HCT116 (cell line): Measurements from ENCODE around the gene PRDM11. TPM values are rescaled to one million over a fixed set of nuclear protein-coding genes. Genes with fewer than 3 reads are reported as not detected.

Source experiments
- ATAC-seq: fragments of 200-7000 bp; cut with Tn5 transposase; 2 replicates; pipeline ENCODE4 v1.9.1; 2020; ENCODE audit warnings: mild to moderate bottlenecking, moderate library complexity
- BruUV-seq: library from RNA; stranded (reverse); fragments of 400-500 nt; replicated peaks from 2 replicates; lab custom pipeline; 2021; lab: Mats Ljungman, UMichigan
- CTCF ChIA-PET: fragments of 300-600 bp; sonication (Branson Sonifier 250); formaldehyde crosslinking; loops from one replicate; lab custom pipeline; 2021; ENCODE audit warnings: antibody characterized with exemption; lab: Charles Lee
- POLR2A ChIA-PET: fragments of 300-600, 350-600 bp; sonication (Branson Sonifier 250); formaldehyde crosslinking; loops from one replicate; lab custom pipeline; 2021; ENCODE audit warnings: antibody characterized with exemption; lab: Charles Lee
- RAD21 ChIA-PET, 2 experiments: fragments of 300-600 bp; sonication (Branson Sonifier 250); formaldehyde crosslinking; loops; one replicate each; lab custom pipeline; 2023; ENCODE audit warnings: low total read pairs in 2 of 2; ENCODE audit not compliant: uncharacterized antibody in 2 of 2, unreplicated experiment in 2 of 2, low non-redundant PET in 1 of 2; lab: Charles Lee
- DNase-seq: peaks from one replicate; pipeline ENCODE4 v3.0.0-alpha.2; 2010; ENCODE audit warnings: low read depth, low spot score
- H2AFZ ChIP-seq: fragments of 200-600 bp; shearing (Covaris generic), sonication (generic); 2 replicates; pipeline ENCODE4 v1.6.1; 2017; ENCODE audit warnings: low read depth, mixed run types, mixed read lengths, antibody characterized with exemption, low read length; ENCODE audit not compliant: poor library complexity, severe bottlenecking
- H3K27ac ChIP-seq: 2 replicates; pipeline ENCODE4 v1.5.1; 2012; ENCODE audit warnings: low read depth, low read length
- H3K27me3 ChIP-seq: fragments of 200-600 bp; sonication (generic); 2 replicates; pipeline ENCODE4 v1.6.1; 2016; ENCODE audit warnings: mixed run types, low read length, mixed read lengths; ENCODE audit not compliant: insufficient read depth
- H3K36me3 ChIP-seq, 2 experiments: fragments of 200-500 bp in 1 of 2; fragments of 200-600 bp in 1 of 2; sonication (Bioruptor generic) in 1 of 2; sonication (generic) in 1 of 2; 2 replicates each; pipeline versions ENCODE4 v1.5.1 to v1.6.1; 2014 to 2016; ENCODE audit warnings: low read length in 2 of 2, inconsistent platforms in 1 of 2, mixed read lengths in 1 of 2, mixed run types in 1 of 2; ENCODE audit not compliant: insufficient read depth in 2 of 2, control insufficient read depth in 1 of 2
- H3K4me1 ChIP-seq, 2 experiments: fragments of 200-600 bp in 1 of 2; sonication (generic) in 1 of 2; 2 replicates each; pipeline versions ENCODE4 v1.5.1 to v1.6.1; 2012 to 2017; ENCODE audit warnings: low read length in 2 of 2, inconsistent platforms in 1 of 2, mild to moderate bottlenecking in 1 of 2, mixed read lengths in 1 of 2, mixed run types in 1 of 2, moderate library complexity in 1 of 2; ENCODE audit not compliant: insufficient read depth in 2 of 2, control insufficient read depth in 1 of 2
- H3K4me2 ChIP-seq: fragments of 200-600 bp; sonication (generic); 2 replicates; pipeline ENCODE4 v1.6.1; 2017; ENCODE audit warnings: mixed run types, low read length, mixed read lengths
- H3K4me3 ChIP-seq, 2 experiments: fragments of 200-600 bp in 1 of 2; sonication (generic) in 1 of 2; replicated peaks in 1 of 2; 2 replicates each; pipeline ENCODE4 v1.5.1; 2011 to 2016; ENCODE audit warnings: low read length in 2 of 2, control low read depth in 1 of 2, low read depth in 1 of 2, mild to moderate bottlenecking in 1 of 2, mixed read lengths in 1 of 2, mixed run types in 1 of 2
- H3K79me2 ChIP-seq: fragments of 200-600 bp; sonication (generic); 2 replicates; pipeline ENCODE4 v1.6.1; 2017; ENCODE audit warnings: mild to moderate bottlenecking, mixed run types, low read length, moderate library complexity, mixed read lengths; ENCODE audit not compliant: insufficient read depth
- H3K9ac ChIP-seq: fragments of 200-600 bp; sonication (generic); 2 replicates; pipeline ENCODE4 v1.6.1; 2016; ENCODE audit warnings: low read length, mixed read lengths
- H3K9me2 ChIP-seq: fragments of 200-600 bp; sonication (generic), shearing (Covaris generic); 2 replicates; pipeline ENCODE4 v1.6.1; 2017; ENCODE audit warnings: mixed run types, mild to moderate bottlenecking, moderate library complexity; ENCODE audit not compliant: insufficient read depth
- H3K9me3 ChIP-seq, 2 experiments: fragments of 200-500 bp in 1 of 2; fragments of 200-600 bp in 1 of 2; sonication (Bioruptor generic) in 1 of 2; sonication (generic) in 1 of 2; 2 replicates each; pipeline ENCODE4 v1.6.1; 2014 to 2017; ENCODE audit warnings: low read length in 2 of 2, mixed read lengths in 2 of 2, inconsistent platforms in 1 of 2, low read depth in 1 of 2, mild to moderate bottlenecking in 1 of 2, mixed run types in 1 of 2, moderate library complexity in 1 of 2; ENCODE audit not compliant: control insufficient read depth in 1 of 2, insufficient read depth in 1 of 2
- H4K20me1 ChIP-seq: fragments of 200-600 bp; sonication (generic), shearing (Covaris generic); 2 replicates; pipeline ENCODE4 v1.6.1; 2017; ENCODE audit warnings: mixed run types, mild to moderate bottlenecking, moderate library complexity; ENCODE audit not compliant: insufficient read depth
- CBX3 ChIP-seq: IDR thresholded peaks from 2 replicates; pipeline ENCODE4 v1.6.1; 2012; ENCODE audit warnings: low read depth
- CEBPB ChIP-seq: IDR thresholded peaks from 2 replicates; pipeline ENCODE4 v1.6.1; 2012; ENCODE audit warnings: low read depth
- ELF1 ChIP-seq: IDR thresholded peaks from 2 replicates; pipeline ENCODE4 v1.6.1; 2012; ENCODE audit warnings: low read depth, borderline replicate concordance
- EZH2 ChIP-seq: fragments of 200-600 bp; sonication (generic); IDR thresholded peaks from 2 replicates; pipeline ENCODE4 v1.6.1; 2017; ENCODE audit warnings: antibody characterized with exemption, mixed run types
- FOSL1 ChIP-seq: IDR thresholded peaks from 2 replicates; pipeline ENCODE4 v1.6.1; 2012; ENCODE audit warnings: low read depth
- JUND ChIP-seq: IDR thresholded peaks from 2 replicates; pipeline ENCODE4 v1.6.1; 2012
- MAX ChIP-seq: IDR thresholded peaks from 2 replicates; pipeline ENCODE4 v1.6.1; 2012
- POLR2A ChIP-seq: IDR thresholded peaks from 2 replicates; pipeline ENCODE4 v1.7.0; 2011; ENCODE audit warnings: borderline replicate concordance; ENCODE audit not compliant: insufficient read depth, insufficient read length; ENCODE audit errors: extremely low read depth
- RAD21 ChIP-seq: IDR thresholded peaks from 2 replicates; pipeline ENCODE4 v1.6.1; 2012; ENCODE audit warnings: low read depth, mild to moderate bottlenecking
- SP1 ChIP-seq: IDR thresholded peaks from 2 replicates; pipeline ENCODE4 v1.6.1; 2012; ENCODE audit warnings: low read depth
- TCF7L2 ChIP-seq: IDR thresholded peaks from 2 replicates; pipeline ENCODE4 v1.7.0; 2011; ENCODE audit warnings: borderline replicate concordance, inconsistent platforms; ENCODE audit not compliant: insufficient read depth, insufficient read length; ENCODE audit errors: extremely low read depth
- YY1 ChIP-seq: IDR thresholded peaks from 2 replicates; pipeline ENCODE4 v1.6.1; 2011; ENCODE audit warnings: low read length, low read depth, moderate library complexity, mild to moderate bottlenecking; ENCODE audit not compliant: insufficient replicate concordance; ENCODE audit errors: extremely low read depth
- ZFX ChIP-seq: fragments of 450-650 bp; IDR thresholded peaks from 2 replicates; pipeline ENCODE4 v1.6.1; 2017
- ZNF274 ChIP-seq: fragments of 200-500 bp; sonication (Bioruptor generic); IDR thresholded peaks from 2 replicates; pipeline ENCODE4 v1.6.1; 2014; ENCODE audit warnings: mild to moderate bottlenecking, low read depth, low read length, inconsistent platforms
- intact Hi-C: fragments of 100-400 bp; cut with micrococcal nuclease; formaldehyde crosslinking; loops from 2 replicates; pipeline ENCODE4 v1.10.0; 2022
- total RNA-seq: library from RNA; stranded (reverse); gene quantifications from one replicate; pipeline ENCODE4 v1.2.1, GENCODE V29; 2021; ENCODE audit not compliant: unreplicated experiment

PRDM11 gene
- total RNA-seq, 1 experiment from 2014 or later = 9.3 TPM

- RAD21 ChIA-PET = interaction anchor here in 1 of 2 experiments (1.2 kb wide), 1 partner anchor 71 kb away, joined by 4 read pairs; no protein-coding TSS in a partner anchor
- Histone ChIP-seq H3K79me2 (no peaks in the 10 kb centered on the region), H3K9ac (peak overlapping the region; percentile 75), H3K36me3 (no peaks in the 10 kb centered on the region), H3K27me3 (no peaks in the 10 kb centered on the region), H3K9me2 (no peaks in the 10 kb centered on the region), H3K9me3 (no peaks in the 10 kb centered on the region), H3K4me3 (peak overlapping the region; percentile 44 to 56), H3K27ac (peak overlapping the region; percentile 82), H2AFZ (no peak overlapping the region), H3K4me1 (peaks cover 27 to 28% of the 10 kb centered on the region in 2 experiments), H3K4me2 (peak overlapping the region; percentile 89), H4K20me1 (no peaks in the 10 kb centered on the region)
- POLR2A ChIA-PET = no interaction called here
- ATAC-seq (peak; percentile 42), DNase-seq (no peak)
- intact Hi-C loops = loop anchor here (10.0 kb wide), 1 partner anchor 73 kb away; no protein-coding TSS in a partner anchor
- BruUV-seq = TSS peak; percentile 48
- CTCF ChIA-PET = interaction anchor here (0.5 to 2.0 kb wide), 4 partner anchors 8 to 590 kb away, joined by 3 to 9 read pairs (median 3); no protein-coding TSS in a partner anchor
- peak; percentile 18; the same call in 1 of the 2 replicates for TF ChIP-seq ZFX
- no peak for TF ChIP-seq RAD21
These were observed 34.9 kb downstream of the PRDM11 start for GRCh38 chr11:45181193-45181888.

- no peak for DNase-seq
- Histone ChIP-seq H3K9ac (no peak overlapping the region), H3K9me2 (no peaks in the 10 kb centered on the region), H3K4me1 (peaks cover 26 to 27% of the 10 kb centered on the region in 2 experiments), H3K27ac (peak overlapping the region; percentile 82; the same call in 1 of the 2 replicates), H2AFZ (no peak overlapping the region), H3K27me3 (no peaks in the 10 kb centered on the region), H3K4me3 (peak overlapping the region in 1 of 2 experiments; percentile 56; a peak in 2 of 4 replicates), H3K9me3 (no peaks in the 10 kb centered on the region), H3K4me2 (peak overlapping the region; percentile 89), H3K36me3 (no peaks in the 10 kb centered on the region), H4K20me1 (no peaks in the 10 kb centered on the region), H3K79me2 (no peaks in the 10 kb centered on the region)
- POLR2A ChIA-PET = no interaction called here
- no peak for ATAC-seq
- intact Hi-C loops = loop anchor here (10.0 kb wide), 1 partner anchor 73 kb away; no protein-coding TSS in a partner anchor
- CTCF ChIA-PET = interaction anchor here (1.4 to 2.0 kb wide), 3 partner anchors 9 to 71 kb away, joined by 4 to 9 read pairs (median 4); no protein-coding TSS in a partner anchor
- RAD21 ChIA-PET = no interaction called here
- no TSS peak for BruUV-seq
- TF ChIP-seq CBX3 = no peak
- no peak for TF ChIP-seq EZH2
- no peak for TF ChIP-seq TCF7L2
- TF ChIP-seq MAX = no peak
- TF ChIP-seq SP1 = no peak
- TF ChIP-seq JUND = no peak
- TF ChIP-seq POLR2A = no peak
- TF ChIP-seq CEBPB = no peak
- TF ChIP-seq FOSL1 = no peak
- no peak for TF ChIP-seq ZFX
- no peak for TF ChIP-seq ELF1
- no peak for TF ChIP-seq YY1
- no peak for TF ChIP-seq ZNF274
These were observed 35.6 kb downstream of the PRDM11 start for GRCh38 chr11:45181889-45182550.
